ENCODE measurements around the gene ATAD2B.

The ATAD2B gene

DNA sequence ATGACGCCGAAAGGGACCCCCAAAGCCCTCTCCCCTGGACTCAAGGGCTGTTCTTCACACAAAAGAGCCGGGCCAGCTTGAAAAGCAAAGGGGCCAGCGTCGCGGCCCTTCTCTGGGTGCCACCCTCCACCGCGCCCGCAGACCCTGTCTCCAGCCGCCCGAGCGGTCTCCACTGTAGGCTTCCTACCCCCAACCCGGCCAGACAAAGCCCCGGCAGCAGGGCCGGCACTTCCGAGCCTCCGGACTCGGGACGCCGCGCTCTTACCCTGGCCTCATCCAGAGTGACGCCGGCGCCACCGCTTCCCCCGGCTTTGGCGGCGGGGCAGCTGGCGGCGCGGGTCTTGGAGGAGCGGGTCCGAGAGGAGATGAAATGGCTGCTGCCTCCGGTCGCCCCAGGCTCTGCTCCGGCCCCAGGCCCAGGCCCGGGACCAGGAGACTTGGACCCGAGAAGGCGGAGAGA lies 603 bp downstream of the ATAD2B start:
- H3K4me3 ChIP-seq (ENCODE audit: low read depth, low read length) = peak overlapping the region; percentile 84
- no peak for TF ChIP-seq CTCF (IDR thresholded peaks at IDR 0.05; ENCODE audit: low read depth, low read length)

- peak overlapping the region; percentile 84 for H3K4me3 ChIP-seq (ENCODE audit: low read depth, low read length)
- TF ChIP-seq CTCF (IDR thresholded peaks at IDR 0.05; ENCODE audit: low read depth, low read length) = no peak
Measured at GRCh38 chr2:23925702-23926289, 1.1 kb downstream of the ATAD2B start.

- TF ChIP-seq CTCF (IDR thresholded peaks at IDR 0.05; ENCODE audit: low read depth, low read length) = no peak
- peak overlapping the region; percentile 84 for H3K4me3 ChIP-seq (ENCODE audit: low read depth, low read length)
Measured at GRCh38 chr2:23924589-23925359, 2.1 kb downstream of the ATAD2B start.

GRCh38 chr2:23918837-23919489 lies 8.0 kb downstream of the ATAD2B start:
- no peak for TF ChIP-seq CTCF (IDR thresholded peaks at IDR 0.05; ENCODE audit: low read depth, low read length)
- no peak overlapping the region for H3K4me3 ChIP-seq (ENCODE audit: low read depth, low read length)

DNA sequence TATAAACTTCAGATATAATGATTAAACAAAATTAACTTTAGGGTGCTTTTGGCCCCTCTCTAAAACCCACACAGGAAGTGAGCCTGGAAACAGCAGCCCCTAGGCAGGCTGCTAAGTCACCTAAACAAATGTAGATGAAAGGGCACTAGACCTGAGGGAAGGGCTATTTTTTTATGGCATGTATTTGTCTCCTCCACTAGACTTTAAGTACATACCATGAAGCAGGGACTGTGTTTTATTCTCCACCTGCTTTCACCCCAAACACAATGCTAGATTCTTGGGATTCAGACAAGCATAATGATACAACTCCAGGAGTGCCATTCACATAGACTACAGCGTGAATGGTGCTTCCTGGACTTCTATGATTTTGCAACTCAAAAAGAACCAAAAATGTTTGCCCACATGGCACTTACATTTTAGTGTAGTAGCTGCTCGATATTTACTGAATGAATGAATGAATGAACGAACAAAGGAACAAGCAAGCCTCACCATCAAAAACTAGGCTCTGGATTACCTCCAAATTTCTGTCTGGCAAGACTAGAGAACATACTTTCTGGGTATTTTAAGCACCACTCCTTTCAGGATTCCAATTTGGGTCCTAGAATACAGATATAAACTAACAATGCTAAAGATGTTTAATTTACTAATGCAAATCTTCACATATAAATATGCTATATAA lies 10.1 kb downstream of the ATAD2B start:
- H3K4me3 ChIP-seq (ENCODE audit: low read depth, low read length) = no peak overlapping the region
- no peak for TF ChIP-seq CTCF (IDR thresholded peaks at IDR 0.05; ENCODE audit: low read depth, low read length)

DNA sequence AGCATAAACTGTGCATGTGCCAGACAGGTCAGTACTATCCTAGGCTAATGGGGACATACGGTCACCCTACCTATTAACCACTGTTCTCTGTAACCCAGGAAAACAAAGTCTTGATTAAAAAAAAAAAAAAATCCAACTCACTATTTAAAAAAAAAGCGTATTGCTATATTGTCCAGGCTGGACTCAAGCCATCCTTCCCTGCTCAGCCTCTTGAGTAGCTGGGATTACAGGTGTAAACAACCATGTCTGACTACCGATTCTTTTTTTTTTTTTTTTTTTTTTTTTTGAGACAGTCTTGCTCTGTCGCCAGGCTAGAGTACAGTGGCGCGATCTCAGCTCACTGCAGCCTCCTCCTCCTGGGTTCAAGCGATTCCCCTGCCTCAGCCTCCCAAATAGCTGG lies 11.6 kb downstream of the ATAD2B start:
- H3K4me3 ChIP-seq (ENCODE audit: low read depth, low read length) = no peak overlapping the region
- no peak for TF ChIP-seq CTCF (IDR thresholded peaks at IDR 0.05; ENCODE audit: low read depth, low read length)

Measured in WI38 (cell line).